SW 1271 (cell line): ENCODE data around the gene GFPT1.
"Not testable (repeated sequence)": the region's sequence is repeated elsewhere in the genome, so short reads cannot be mapped to it uniquely, and the experiment has no call there.

Source experiments
- DNase-seq, 2 experiments: peaks; one replicate each; lab custom pipeline; 2025; lab: John Stamatoyannopoulos, UW

Gene GFPT1

DNA sequence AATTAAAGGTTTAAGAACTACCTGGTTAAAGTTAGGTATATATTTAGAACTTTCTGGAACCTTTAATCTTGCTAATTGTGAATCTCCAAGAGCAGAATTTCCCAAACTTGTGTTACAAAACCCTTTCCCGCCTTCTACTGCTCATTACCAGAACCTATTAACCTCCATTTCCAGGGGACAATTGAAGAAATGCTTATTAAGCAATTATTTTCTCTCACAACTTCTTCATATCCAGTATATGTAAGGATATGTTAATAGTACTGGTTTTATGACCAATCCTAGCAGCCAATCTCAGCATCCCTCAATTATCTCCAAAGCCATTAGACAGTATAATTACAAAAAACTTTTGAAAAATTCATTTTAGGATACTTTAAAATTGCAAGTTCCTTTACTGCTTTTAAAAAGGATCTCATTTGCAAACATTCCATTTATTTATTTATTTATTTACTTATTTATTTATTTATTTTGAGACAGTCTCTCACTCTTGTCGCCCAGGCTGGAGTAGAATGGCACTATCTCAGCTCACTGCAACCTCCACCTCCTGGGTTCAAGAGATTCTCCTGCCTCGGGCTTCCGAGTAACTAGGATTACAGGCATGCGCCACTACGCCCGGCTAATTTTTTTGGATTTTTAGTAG is 3.7 kb downstream of the GFPT1 start:
- no peak for DNase-seq

DNA sequence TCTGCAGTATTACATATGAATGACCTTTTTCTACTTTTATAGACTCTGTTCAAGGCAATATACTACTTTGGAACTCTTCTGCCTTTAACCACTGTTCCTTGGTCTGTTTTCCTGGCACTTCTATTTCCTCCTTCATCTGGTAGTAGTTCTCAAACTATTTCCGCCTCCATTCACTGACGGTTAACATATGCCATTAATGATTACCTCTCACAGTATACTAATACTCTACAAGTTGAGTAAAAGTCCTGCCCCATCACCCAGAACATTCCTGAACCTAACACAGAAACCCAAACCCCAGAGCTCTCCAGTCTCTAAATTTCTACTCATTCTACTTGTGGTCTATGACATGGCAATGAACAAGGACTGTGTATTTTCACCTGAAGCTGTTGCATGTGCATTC is 4.5 kb downstream of the GFPT1 start:
- DNase-seq = no peak

DNA sequence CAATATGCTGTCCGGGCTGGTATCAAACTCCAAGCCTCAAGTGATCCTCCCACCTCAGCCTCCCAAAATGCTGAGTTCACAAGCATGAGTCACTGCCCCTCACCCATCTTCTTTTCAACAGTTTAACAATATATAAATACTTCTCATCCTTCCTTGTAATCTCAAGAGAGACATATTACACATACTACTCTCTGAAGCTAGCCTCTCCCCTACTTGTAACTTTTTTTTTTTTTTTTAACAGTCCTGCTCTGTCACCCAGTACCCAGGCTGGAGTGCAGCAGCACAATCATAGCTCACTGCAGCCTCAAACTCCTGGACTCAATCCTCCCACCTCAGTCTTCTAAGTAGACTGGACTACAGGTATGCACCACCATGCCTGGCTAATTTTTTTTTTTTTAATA is 5.7 kb downstream of the GFPT1 start:
- no peak for DNase-seq

- DNase-seq = no peak
Observed at GRCh38 chr2:69380072-69380917, 6.7 kb downstream of the GFPT1 start.

DNA sequence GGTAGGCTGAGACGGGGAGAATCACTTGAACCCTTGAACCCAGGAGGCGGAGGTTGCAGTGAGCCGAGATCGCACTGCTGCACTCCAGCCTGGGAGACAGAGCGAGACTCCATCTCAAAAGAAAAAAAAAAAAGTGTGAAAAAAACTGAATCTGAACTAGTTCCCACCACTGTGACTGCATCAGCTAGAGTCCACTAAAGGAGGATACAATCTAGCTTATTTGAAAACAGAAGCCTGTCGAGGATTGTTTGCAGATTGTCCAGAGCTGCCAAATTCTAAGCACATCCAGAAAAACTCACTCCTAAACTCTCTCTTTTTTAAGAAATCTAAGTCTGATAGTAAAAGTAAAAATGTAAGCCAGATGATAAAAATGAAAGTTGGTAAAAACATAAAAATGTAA is 10.6 kb downstream of the GFPT1 start:
- no peak for DNase-seq

DNA sequence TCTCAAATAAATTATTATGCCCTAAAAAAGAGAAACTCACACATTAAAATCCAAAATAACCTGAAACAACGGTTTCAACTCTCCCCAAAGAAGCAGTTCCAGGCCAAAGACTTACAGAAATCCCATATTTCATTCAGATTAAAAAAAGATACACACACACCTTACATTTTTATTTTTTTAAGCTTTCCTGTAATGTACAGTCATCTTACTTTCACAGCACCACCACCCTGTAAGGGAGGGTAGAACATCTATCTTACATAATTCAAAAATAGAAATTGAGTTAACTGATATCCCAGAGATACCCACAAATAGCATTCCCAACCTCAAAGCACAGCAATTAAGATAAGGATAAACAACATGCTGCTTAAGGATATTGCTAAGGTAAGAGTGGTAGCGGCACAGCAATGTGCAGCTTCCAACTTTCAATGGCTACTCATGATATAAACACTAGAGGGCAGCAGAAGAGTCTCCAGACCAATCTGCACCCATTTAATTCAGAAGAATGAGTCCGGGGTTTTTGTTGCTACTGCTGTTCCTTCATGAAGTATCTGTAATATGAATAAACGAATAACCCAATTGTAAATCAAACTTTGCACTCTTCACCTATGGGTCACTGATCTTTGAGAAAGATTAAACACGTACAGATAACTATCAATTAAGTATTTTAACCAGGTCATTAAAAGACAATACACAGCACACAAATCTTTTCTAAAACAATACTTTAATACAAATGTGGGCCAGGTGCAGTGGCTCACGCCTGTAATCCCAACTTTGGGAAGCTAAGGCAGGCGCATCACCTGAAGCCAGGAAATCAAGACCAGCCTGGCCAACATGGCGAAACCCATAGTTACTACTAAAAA is 11.3 kb downstream of the GFPT1 start:
- peak in 1 of 2 experiments; percentile 28 for DNase-seq

DNA sequence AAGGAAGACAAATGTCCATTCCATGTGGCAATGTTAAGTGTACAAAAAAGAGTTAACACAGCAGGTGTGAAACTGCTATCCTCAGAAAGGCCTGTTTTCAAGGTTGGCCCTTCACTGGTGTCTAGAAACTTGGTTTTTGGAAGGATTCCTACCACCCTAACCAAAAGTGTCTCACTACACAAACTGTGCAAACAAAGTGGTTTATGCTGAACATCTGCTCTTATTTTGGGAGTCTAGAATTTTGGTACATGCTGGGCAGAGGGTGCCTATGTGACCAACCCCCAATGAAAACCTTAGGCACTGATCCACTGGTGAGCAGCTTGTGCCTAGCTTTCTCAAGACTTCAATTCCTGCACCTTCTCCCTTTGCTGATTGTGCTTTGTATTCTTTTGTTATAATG is 14.3 kb downstream of the GFPT1 start:
- DNase-seq = no peak

GRCh38 chr2:69369802-69370201 is 17.2 kb downstream of the GFPT1 start:
- no peak for DNase-seq

DNA sequence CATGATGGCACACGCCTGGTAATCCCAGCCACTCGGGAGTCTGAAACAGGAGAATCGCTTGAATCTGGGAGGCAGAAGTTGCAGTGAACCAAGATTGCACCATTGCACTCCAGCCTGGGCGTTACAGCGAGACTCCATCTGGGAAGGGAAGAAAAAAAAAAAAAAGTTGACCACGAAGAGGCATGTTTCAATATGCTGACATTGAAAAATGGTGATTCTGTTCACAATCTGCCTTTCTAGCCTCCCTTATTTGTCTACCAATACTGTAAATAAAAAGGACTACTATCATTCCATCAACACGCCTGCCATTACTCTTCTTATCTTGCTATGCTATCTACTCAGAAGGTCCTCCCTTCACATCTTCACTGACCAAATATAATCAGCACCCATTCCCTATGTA is 18.4 kb downstream of the GFPT1 start:
- DNase-seq = no peak

DNA sequence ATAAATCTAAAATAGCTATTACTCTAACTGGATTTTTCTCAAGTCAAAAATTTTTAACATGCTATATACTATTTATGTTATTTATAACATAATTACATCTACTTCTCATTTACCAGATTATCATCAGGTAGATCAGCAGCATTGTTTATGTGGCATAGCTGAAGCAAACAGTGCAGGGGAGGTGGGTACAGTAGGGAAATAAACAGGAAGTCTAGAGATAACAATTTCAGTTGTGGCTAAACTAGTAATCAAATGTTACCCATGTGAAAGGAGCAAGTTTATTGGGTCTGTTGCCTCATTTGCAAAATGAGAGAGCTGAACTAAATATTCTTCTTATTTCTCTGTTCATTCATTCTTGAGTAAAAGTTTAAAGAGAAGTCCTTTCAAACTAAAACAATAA is 27.7 kb downstream of the GFPT1 start:
- no peak for DNase-seq

GRCh38 chr2:69358914-69359313 is 28.1 kb downstream of the GFPT1 start:
- DNase-seq = no peak

DNA sequence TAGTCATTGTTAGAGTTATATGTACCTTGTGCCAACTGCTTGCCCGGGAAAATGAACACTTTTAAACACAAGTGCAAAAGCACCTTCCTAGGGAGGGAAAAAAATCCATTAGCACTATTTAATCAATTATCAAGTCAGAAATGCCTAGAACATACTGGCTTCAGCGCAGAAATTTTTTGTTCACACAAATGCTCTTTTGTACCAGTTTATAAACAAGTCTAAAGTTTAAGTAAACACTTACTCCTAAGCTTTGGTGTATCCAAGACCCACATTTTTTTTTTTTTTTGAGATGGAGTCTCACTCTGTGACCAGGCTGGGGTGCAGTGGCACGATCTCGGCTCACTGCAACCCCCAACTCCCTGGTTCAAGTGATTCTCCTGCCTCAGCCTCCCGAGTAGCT is 30.6 kb downstream of the GFPT1 start:
- no peak for DNase-seq

DNA sequence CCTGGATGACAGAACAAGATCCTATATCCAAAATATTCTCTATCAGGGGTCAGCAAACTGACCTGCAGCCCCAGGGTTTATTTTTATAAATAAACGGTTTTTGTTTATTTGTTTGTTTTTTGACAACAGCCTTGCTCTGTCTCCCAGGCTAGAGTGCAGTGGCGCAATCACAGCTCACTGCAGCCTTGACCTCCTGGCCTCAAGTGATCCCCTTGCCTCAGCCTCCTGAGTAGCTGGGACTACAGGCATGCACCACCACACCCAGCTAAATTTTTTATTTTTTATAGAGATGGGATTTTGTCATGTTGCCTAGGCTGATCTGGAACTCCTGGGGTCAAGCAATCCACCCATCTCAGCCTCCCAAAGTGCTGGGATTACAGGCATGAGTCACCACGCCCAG is 32.1 kb downstream of the GFPT1 start:
- not testable (repeated sequence) for DNase-seq

GRCh38 chr2:69353360-69353759 is 33.7 kb downstream of the GFPT1 start:
- no peak for DNase-seq

GRCh38 chr2:69348781-69349180 is 38.2 kb downstream of the GFPT1 start:
- no peak for DNase-seq

- no peak for DNase-seq
Observed at GRCh38 chr2:69345434-69345833, 41.6 kb downstream of the GFPT1 start.

DNA sequence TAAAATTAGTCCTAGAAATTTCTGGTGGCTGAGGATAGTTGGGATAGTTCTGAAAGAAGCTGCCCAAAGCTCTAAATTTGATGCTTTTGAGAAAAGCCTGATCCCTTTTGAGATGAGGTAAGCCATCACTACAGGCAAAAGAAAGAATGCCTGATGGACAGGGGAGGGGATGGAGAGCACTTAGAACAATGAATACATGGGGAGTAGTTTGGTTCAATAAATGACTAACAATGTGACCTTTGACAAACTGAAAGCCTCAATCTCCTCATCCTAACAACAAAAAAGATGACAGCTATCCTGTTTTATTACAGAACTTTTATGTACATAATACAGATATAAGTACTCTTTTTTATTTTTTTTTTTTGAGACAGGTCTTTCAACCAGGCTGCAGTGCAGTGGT is 42.7 kb downstream of the GFPT1 start:
- DNase-seq = no peak

DNA sequence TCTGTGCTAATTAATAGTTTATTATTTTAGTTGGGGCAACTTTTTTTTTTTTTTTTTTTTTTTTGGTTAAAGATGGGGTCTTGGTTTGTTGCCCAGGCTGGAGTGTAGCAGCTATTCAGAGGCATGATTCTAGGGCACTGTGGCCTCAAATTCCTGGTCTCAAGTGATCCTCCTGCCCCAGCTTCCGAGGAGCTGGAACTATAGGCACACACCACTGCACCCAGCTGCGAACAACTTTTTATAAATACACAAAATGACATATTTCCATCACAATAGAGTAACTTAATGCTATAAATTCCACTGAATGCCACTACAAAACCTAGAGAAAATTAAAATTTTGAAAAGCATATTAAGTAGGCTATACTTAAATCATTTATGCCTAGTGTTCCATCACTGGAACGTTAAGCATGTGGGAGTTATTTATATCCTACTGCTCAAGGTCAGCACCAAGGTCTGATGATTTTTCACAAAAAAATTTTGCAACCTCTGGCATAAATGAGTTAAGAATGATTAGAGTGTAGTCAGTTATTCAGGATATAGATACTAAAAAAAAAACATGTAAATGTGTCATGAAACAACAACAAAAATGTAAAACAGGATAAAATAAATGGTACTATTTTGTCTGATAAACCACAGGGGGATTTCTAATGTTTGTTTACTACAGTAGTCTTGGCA is 46.8 kb downstream of the GFPT1 start:
- DNase-seq = no peak

DNA sequence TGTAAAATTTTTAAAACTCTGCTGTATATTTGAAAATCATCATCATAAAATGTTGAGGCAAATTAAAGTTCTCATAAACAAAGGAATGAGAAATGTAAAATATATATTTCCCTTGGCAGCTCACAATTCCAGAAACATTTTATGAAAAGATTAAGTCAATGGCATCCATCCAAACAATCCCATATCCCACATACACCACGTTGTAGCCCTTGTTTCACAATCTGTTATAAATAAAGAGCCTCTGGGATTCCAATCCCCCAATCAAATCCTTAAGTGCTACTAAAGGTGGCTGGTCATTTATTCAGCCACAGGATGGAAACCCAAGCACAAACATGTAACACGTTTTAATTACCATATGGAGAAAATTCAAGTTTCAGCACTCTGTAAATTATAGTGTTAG is 51.7 kb downstream of the GFPT1 start:
- no peak for DNase-seq

DNA sequence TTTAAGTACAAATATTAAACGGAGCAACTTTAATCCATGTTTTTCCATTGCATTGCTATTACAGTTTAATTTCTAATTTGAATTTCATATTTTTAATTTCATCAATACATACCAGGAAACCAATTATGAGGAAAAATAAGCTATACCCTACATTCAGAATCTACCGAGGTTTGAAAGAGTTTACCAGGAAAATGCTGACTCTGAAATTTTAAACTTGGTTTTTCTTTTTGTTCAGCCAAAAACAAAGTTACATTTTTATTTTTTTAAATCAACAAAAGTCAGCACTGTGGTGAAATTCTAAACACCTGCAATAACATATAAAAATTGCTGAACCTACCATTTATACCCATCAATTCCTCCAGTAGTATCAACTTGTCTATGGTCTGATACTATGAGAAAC is 53.7 kb downstream of the GFPT1 start:
- DNase-seq = no peak

DNA sequence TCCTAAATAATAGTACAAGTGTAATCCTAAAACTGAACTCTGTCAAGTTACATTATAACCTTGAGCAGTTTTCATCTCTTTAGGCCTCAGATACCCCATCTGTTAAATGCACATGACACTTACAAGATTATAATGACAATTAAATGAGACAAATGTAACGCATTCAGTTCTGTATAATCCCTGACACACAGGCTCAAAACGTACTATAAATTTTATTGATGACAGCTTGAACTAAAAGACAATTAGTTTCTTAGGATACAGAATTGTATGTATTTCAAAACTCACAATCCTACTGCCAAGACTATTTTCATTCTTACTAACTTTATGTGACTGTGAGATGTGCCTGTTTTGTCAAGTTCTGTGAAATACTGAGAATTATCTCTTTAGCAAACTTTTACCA is 56.2 kb downstream of the GFPT1 start:
- no peak for DNase-seq

- DNase-seq = no peak
Observed at GRCh38 chr2:69322631-69323030, 64.4 kb downstream of the GFPT1 start.
